ENCODE results near the gene DHDDS. TPM values are rescaled to one million over a fixed set of nuclear protein-coding genes. Genes with fewer than 3 reads are reported as not detected.
"Not testable (repeated sequence)": the region's sequence is repeated elsewhere in the genome, so short reads cannot be mapped to it uniquely, and the experiment has no call there.

DHDDS gene, protein sequence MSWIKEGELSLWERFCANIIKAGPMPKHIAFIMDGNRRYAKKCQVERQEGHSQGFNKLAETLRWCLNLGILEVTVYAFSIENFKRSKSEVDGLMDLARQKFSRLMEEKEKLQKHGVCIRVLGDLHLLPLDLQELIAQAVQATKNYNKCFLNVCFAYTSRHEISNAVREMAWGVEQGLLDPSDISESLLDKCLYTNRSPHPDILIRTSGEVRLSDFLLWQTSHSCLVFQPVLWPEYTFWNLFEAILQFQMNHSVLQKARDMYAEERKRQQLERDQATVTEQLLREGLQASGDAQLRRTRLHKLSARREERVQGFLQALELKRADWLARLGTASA
- 10 to 100 TPM; 33.3 to 36.9 TPM for total RNA-seq

DNA sequence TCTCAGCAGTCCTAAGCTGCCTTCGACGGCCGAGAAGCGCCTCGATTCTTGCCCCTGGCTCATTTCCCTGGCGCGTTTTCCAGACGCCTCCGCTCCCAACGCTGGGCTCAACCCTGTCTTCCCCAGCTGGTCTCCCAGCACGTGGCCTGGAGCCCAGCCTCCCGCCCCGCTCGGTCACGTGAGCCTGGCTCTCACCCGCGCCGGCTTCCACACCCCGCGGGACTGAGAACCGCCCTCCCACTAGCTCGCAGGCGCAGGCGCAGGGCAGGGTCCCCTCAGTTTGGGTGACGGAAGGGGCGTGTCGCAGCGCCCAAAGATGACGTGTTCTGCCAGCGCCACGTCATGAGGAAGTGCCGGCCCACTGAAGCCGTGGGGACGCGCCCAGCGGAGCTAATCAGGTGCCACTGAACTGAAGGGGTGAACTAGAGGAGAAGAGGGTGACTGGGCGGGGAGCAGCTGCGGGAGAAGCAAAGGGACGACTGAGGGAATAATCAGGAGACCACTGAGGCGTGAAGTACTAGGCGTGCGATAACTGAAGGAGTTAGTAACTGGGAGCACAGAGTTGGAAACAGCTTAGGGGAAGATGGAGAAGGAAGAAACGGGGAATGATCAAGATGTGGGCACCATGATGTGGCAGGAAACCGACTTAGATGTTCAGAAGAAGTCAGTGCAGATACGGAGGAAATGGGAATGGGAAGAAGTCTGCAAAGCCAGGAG, at the start of gene DHDDS:
TSS of gene DHDDS (plus strand) at position 343 of the 717 bp plus-strand sequence. CDS start 625 bp downstream, outside the sequence.
- peak; percentile 98 for DNase-seq
- intact Hi-C loops (cut with micrococcal nuclease): no loop called here
- ChIA-PET CTCF (interaction anchor here (0.8 to 6.1 kb wide), 8 partner anchors 16 to 262 kb away, joined by 3 to 56 read pairs (median 5); partner anchors contain the start of genes CEP85 and ZNF593), POLR2A (interaction anchor here (0.6 to 1.8 kb wide), 12 partner anchors 9 to 541 kb away, joined by 3 to 9 read pairs (median 3); partner anchors contain the start of gene HMGN2)
- Mint-ChIP-seq H3K27me3 (peaks cover 1% of the 10 kb centered on the region), H3K27ac (peak within 1 kb of the TSS; percentile 88), H3K4me1 (ENCODE audit: low read depth) (peaks cover 19% of the 10 kb centered on the region), H3K4me3 (peak within 1 kb of the TSS; percentile 91), H3K9me3 (no peaks in the 10 kb centered on the region), H3K36me3 (ENCODE audit: low read depth) (peaks cover 8% of the 10 kb centered on the region)
- ATAC-seq: peak; percentile 98
- TF ChIP-seq, protein P1, sequence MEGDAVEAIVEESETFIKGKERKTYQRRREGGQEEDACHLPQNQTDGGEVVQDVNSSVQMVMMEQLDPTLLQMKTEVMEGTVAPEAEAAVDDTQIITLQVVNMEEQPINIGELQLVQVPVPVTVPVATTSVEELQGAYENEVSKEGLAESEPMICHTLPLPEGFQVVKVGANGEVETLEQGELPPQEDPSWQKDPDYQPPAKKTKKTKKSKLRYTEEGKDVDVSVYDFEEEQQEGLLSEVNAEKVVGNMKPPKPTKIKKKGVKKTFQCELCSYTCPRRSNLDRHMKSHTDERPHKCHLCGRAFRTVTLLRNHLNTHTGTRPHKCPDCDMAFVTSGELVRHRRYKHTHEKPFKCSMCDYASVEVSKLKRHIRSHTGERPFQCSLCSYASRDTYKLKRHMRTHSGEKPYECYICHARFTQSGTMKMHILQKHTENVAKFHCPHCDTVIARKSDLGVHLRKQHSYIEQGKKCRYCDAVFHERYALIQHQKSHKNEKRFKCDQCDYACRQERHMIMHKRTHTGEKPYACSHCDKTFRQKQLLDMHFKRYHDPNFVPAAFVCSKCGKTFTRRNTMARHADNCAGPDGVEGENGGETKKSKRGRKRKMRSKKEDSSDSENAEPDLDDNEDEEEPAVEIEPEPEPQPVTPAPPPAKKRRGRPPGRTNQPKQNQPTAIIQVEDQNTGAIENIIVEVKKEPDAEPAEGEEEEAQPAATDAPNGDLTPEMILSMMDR (IDR thresholded peaks at IDR 0.05): no peak

DNA sequence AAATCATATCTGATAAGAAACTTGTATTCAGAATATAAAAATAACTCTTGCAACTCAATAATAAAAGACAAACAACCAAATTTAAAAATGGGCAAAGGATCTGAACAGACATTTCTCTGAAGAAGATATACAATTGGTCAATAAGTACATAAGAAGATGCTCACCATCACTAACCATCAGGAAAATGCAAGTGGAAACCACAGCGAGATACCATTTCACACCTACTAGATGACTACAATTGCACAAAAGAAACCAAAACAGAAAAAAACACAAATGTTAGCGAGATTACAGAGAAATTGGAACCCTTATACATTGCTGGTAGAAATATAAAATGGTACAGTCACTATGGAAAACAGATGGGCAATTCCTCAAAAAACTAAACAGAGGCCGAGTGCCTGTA, 48.0 kb upstream of the DHDDS start:
- no peaks in the 10 kb centered on the region for H3K27me3 Mint-ChIP-seq
- H3K36me3 Mint-ChIP-seq (ENCODE audit: low read depth): no peaks in the 10 kb centered on the region
- ATAC-seq (peak; percentile 35), DNase-seq (no peak)
- H3K9me3 Mint-ChIP-seq: no peaks in the 10 kb centered on the region
- CTCF ChIA-PET: no interaction called here
- POLR2A ChIA-PET: no interaction called here
- intact Hi-C loops (cut with micrococcal nuclease): no loop called here
- no peak overlapping the region for H3K27ac Mint-ChIP-seq
- H3K4me1 Mint-ChIP-seq (ENCODE audit: low read depth): peaks cover 39% of the 10 kb centered on the region
- peak overlapping the region; percentile 1 for H3K4me3 Mint-ChIP-seq
- TF ChIP-seq, protein P1 (IDR thresholded peaks at IDR 0.05): no peak

DNA sequence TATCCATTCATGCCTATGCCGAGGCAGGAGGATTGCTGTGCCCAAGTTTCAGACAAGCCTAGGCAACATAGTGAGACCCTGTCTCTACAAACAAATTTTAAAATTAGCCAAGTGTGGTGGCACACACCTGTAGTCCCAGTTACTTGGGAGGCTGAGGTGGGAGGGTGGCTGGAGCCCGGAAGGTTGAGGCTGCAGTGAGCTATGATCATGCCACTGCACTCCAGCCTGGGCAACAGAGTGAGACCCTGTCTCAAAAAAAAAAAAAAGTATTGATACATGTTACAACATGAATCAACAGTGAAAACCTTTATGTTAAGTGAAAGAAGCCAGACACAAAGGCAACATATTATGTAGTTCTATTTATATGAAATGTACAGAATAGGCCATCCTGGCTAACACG, 47.1 kb upstream of the DHDDS start:
- POLR2A ChIA-PET; ATAC-seq; H3K27ac Mint-ChIP-seq; H3K9me3 Mint-ChIP-seq; DNase-seq; H3K27me3 Mint-ChIP-seq; H3K36me3 Mint-ChIP-seq (ENCODE audit: low read depth); H3K4me3 Mint-ChIP-seq: not testable (repeated sequence)
- intact Hi-C loops (cut with micrococcal nuclease): loop anchor here (5.0 kb wide), 1 partner anchor 108 kb away; no protein-coding TSS in a partner anchor
- H3K4me1 Mint-ChIP-seq (ENCODE audit: low read depth): peaks cover 45% of the 10 kb centered on the region
- CTCF ChIA-PET: interaction anchor here (3.6 kb wide), 1 partner anchor 11 kb away, joined by 12 read pairs; no protein-coding TSS in a partner anchor

DNA sequence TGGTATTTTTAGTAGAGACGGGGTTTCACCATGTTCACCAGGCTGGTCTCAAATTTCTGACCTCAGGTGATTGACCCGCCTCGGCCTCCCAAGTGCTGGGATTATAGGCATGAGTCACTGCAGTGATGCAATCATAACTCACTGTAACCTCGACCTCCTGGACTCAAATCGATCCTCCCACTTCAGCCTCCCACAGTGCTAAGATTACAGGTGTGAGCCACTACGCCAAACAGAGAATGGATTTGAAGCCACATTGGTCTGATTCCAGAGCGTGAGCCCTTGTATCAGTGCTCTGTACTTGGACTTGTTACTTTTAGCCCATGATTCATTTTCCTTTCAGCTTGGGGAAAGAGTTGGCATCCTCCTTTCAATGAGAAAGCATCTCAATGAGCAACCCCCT, 44.7 kb upstream of the DHDDS start:
- TF ChIP-seq, protein P1 (IDR thresholded peaks at IDR 0.05): no peak
- Mint-ChIP-seq H3K36me3 (ENCODE audit: low read depth) (no peaks in the 10 kb centered on the region), H3K9me3 (no peaks in the 10 kb centered on the region), H3K4me1 (ENCODE audit: low read depth) (peaks cover 57% of the 10 kb centered on the region), H3K27me3 (no peaks in the 10 kb centered on the region), H3K4me3 (no peak overlapping the region), H3K27ac (no peak overlapping the region)
- intact Hi-C loops (cut with micrococcal nuclease): loop anchor here (5.0 kb wide), 1 partner anchor 110 kb away; no protein-coding TSS in a partner anchor
- no peak for ATAC-seq
- DNase-seq: peak; percentile 33
- CTCF ChIA-PET: interaction anchor here (1.4 to 3.6 kb wide), 2 partner anchors 13 to 23 kb away, joined by 5 to 12 read pairs; no protein-coding TSS in a partner anchor
- POLR2A ChIA-PET: no interaction called here

DNA sequence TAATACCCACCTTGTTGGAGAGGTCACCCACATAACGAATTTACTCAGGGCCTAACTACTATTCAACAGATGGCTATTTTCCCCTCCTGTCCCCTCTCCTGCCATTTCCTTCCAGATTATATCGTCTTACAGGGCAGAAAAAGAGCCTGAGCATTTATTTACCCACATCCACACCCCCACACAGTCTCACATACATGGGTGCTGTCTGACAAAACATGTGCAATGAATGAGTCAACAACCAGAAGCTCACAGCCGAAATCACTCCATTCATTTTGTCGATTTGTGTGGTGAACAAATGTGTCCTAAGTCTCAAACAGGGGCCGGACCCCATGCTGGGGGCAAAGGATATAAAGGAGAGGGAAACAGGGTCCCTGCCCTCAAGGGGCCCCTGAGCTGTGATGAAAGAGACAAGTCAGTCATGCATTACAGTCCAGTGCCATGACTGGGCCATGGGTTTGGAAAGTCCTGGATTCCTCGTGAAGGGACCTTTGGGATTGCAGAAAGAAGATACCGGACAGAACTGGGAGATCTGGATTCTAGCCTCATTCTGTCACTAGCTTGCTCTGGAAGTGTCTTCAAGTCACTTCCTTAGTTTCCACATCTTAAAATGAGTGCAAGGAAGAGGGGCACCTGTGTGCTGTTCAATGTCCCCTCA, 43.2 kb upstream of the DHDDS start:
- no peaks in the 10 kb centered on the region for H3K9me3 Mint-ChIP-seq
- no peak overlapping the region for H3K4me3 Mint-ChIP-seq
- ChIA-PET POLR2A (interaction anchor here (0.9 to 1.9 kb wide), 3 partner anchors 9 to 155 kb away, joined by 3 to 6 read pairs (median 3); partner anchors contain the start of gene CEP85), CTCF (interaction anchor here (0.9 to 4.2 kb wide), 7 partner anchors 17 to 219 kb away, joined by 3 to 30 read pairs (median 3); partner anchors contain the start of gene ZNF593)
- H3K27ac Mint-ChIP-seq: peak overlapping the region; percentile 20
- intact Hi-C loops (cut with micrococcal nuclease): loop anchor here (5.0 kb wide), 1 partner anchor 112 kb away; no protein-coding TSS in a partner anchor
- TF ChIP-seq, protein P1 (IDR thresholded peaks at IDR 0.05): no peak
- H3K36me3 Mint-ChIP-seq (ENCODE audit: low read depth): no peaks in the 10 kb centered on the region
- H3K4me1 Mint-ChIP-seq (ENCODE audit: low read depth): peaks cover 52% of the 10 kb centered on the region
- DNase-seq (peak; percentile 44), ATAC-seq (peak; percentile 50)
- no peaks in the 10 kb centered on the region for H3K27me3 Mint-ChIP-seq
